ENCODE measurements around the gene NDRG3.
"Not testable (repeated sequence)": the region's sequence is repeated elsewhere in the genome, so short reads cannot be mapped to it uniquely, and the experiment has no call there.

Gene NDRG3

GRCh38 chr20:36646678-36647077, 99.2 kb downstream of the NDRG3 start:
- Histone ChIP-seq H3K27me3 (ENCODE audit: insufficient read depth, low read length) (no peaks in the 10 kb centered on the region), H3K79me2 (ENCODE audit: control insufficient read depth, insufficient read depth, low read length, unreplicated experiment) (no peaks in the 10 kb centered on the region), H3K36me3 (ENCODE audit: insufficient read depth, low read length) (no peaks in the 10 kb centered on the region), H3K27ac (ENCODE audit: low read depth, low read length) (no peak overlapping the region), H3K4me1 (ENCODE audit: control insufficient read depth, insufficient read depth, low read length, unreplicated experiment) (no peaks in the 10 kb centered on the region), H2AFZ (ENCODE audit: low read length, unreplicated experiment) (no peak overlapping the region), H3K4me3 (ENCODE audit: low read depth, low read length) (no peak overlapping the region)

- Histone ChIP-seq H3K27ac (ENCODE audit: low read depth, low read length) (no peak within 1 kb of the TSS), H2AFZ (ENCODE audit: low read length, unreplicated experiment) (no peak within 1 kb of the TSS), H3K36me3 (ENCODE audit: insufficient read depth, low read length) (no peaks in the 10 kb centered on the region), H3K27me3 (ENCODE audit: insufficient read depth, low read length) (no peaks in the 10 kb centered on the region), H3K4me1 (ENCODE audit: control insufficient read depth, insufficient read depth, low read length, unreplicated experiment) (no peaks in the 10 kb centered on the region), H3K79me2 (ENCODE audit: control insufficient read depth, insufficient read depth, low read length, unreplicated experiment) (no peaks in the 10 kb centered on the region), H3K4me3 (ENCODE audit: low read depth, low read length) (no peak within 1 kb of the TSS)
These were observed 99.9 kb downstream of the NDRG3 start, which contains the start of gene SLA2 for GRCh38 chr20:36645998-36646397. TSS of gene SLA2 (minus strand) at chr20:36646196. CDS start at chr20:36641335, 4,861 bp downstream.

DNA sequence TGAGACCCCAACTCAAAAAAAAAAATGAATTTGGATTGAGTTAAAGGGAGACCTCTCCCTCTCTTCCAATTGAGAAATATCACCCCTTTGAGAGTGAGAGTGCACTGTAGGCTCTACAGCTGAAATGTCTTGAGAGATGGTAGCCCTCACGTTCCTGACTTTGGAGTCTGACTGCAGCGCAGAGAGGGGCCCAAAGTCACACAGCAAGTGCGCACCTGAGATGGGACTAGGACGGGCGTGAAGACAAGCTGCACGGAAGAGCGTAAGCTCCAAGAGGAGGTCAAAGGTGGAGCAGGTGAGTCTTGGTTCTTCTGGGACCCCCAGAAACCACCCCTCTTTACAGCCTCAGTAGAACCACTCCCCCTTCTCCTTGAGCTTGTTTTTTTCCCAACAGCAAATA, 100.5 kb downstream of the NDRG3 start:
- Histone ChIP-seq H2AFZ (ENCODE audit: low read length, unreplicated experiment) (no peak overlapping the region), H3K36me3 (ENCODE audit: insufficient read depth, low read length) (no peaks in the 10 kb centered on the region), H3K4me3 (ENCODE audit: low read depth, low read length) (no peak overlapping the region), H3K27ac (ENCODE audit: low read depth, low read length) (no peak overlapping the region), H3K27me3 (ENCODE audit: insufficient read depth, low read length) (no peaks in the 10 kb centered on the region), H3K79me2 (ENCODE audit: control insufficient read depth, insufficient read depth, low read length, unreplicated experiment) (no peaks in the 10 kb centered on the region), H3K4me1 (ENCODE audit: control insufficient read depth, insufficient read depth, low read length, unreplicated experiment) (no peaks in the 10 kb centered on the region)

- Histone ChIP-seq H3K36me3 (ENCODE audit: insufficient read depth, low read length) (no peaks in the 10 kb centered on the region), H3K4me1 (ENCODE audit: control insufficient read depth, insufficient read depth, low read length, unreplicated experiment) (no peaks in the 10 kb centered on the region), H3K79me2 (ENCODE audit: control insufficient read depth, insufficient read depth, low read length, unreplicated experiment) (no peaks in the 10 kb centered on the region), H3K27me3 (ENCODE audit: insufficient read depth, low read length) (no peaks in the 10 kb centered on the region), H3K27ac (ENCODE audit: low read depth, low read length) (no peak overlapping the region), H3K4me3 (ENCODE audit: low read depth, low read length) (no peak overlapping the region), H2AFZ (ENCODE audit: low read length, unreplicated experiment) (no peak overlapping the region)
These were observed 101.2 kb downstream of the NDRG3 start for GRCh38 chr20:36644706-36645095.

DNA sequence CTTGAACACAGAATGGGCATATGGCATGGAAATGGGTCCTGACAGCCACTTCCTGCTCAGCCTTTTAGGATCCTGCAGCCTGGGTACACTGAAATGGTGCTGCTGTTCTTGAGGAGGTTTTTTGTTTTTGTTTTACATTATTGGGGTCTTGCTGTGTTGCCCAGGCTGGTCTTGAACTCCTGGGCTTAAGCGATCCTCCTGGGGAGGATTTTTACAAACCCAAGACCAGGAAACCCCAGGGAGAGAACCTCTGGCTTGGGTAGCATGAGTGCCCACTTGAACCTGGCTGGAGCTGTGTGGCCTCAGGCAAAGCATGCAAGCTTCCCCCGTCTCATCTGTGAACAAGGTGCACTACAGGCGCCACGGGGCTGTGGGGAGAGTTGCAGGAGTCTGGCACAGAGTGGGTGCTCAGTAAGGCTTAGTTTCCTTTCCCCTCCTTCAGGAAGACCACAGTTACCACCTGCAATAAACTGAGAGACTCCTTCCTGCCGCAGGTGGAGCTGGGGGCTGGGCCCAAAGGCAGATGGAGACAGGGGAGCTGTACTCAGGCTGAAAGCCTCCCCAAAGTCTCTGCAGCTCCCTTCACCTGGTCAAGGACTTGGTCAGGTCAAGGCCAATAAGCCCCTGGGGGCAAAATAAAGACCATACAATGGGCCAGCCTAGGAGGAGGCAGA, 101.7 kb downstream of the NDRG3 start:
- no peak overlapping the region for H3K27ac ChIP-seq (ENCODE audit: low read depth, low read length)
- no peak overlapping the region for H3K4me3 ChIP-seq (ENCODE audit: low read depth, low read length)
- H3K79me2 ChIP-seq (ENCODE audit: control insufficient read depth, insufficient read depth, low read length, unreplicated experiment), result no peaks in the 10 kb centered on the region
- H3K4me1 ChIP-seq (ENCODE audit: control insufficient read depth, insufficient read depth, low read length, unreplicated experiment), result no peaks in the 10 kb centered on the region
- no peak overlapping the region for H2AFZ ChIP-seq (ENCODE audit: low read length, unreplicated experiment)
- no peaks in the 10 kb centered on the region for H3K36me3 ChIP-seq (ENCODE audit: insufficient read depth, low read length)
- H3K27me3 ChIP-seq (ENCODE audit: insufficient read depth, low read length), result no peaks in the 10 kb centered on the region

DNA sequence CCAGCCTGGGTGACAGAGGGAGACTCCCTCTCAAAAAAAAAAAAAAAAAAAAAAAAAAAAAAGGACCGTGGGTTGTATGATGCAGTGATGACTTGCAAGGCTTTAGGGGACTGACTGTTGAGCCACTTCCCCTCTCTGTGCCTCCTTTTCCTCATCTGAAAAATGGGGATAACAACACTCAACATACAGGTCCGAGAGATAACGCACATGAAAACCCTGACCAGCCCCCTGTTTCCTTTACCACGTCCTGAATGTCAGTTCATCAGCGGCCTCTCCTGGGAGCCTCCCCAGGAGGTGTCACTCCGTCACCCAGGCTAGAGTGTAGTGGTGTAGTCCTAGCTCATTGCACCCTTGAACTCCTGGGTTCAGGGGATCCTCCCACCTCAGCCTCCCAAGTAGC, 103.8 kb downstream of the NDRG3 start:
- Histone ChIP-seq H2AFZ (ENCODE audit: low read length, unreplicated experiment) (no peak overlapping the region), H3K4me3 (ENCODE audit: low read depth, low read length) (no peak overlapping the region), H3K4me1 (ENCODE audit: control insufficient read depth, insufficient read depth, low read length, unreplicated experiment) (no peaks in the 10 kb centered on the region), H3K27me3 (ENCODE audit: insufficient read depth, low read length) (no peaks in the 10 kb centered on the region), H3K79me2 (ENCODE audit: control insufficient read depth, insufficient read depth, low read length, unreplicated experiment) (no peaks in the 10 kb centered on the region), H3K27ac (ENCODE audit: low read depth, low read length) (no peak overlapping the region), H3K36me3 (ENCODE audit: insufficient read depth, low read length) (no peaks in the 10 kb centered on the region)

DNA sequence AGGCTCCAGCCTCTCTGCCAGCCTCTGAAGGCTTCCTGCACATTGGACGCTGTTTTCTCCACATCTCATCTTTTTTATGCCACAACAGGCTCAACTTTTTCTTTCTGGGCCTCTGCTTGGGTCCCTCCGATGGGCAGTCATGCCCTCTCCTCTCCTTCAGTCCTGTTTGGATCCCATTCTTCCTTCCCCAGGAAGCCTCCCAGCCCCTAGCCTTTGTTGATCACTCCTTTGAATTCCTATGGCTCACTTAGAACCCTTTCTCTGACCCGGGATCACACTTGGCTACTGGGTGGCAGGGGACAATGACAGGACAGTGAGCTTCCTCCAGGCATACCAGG, 104.4 kb downstream of the NDRG3 start:
- Histone ChIP-seq H3K27ac (ENCODE audit: low read depth, low read length) (no peak overlapping the region), H3K36me3 (ENCODE audit: insufficient read depth, low read length) (no peaks in the 10 kb centered on the region), H2AFZ (ENCODE audit: low read length, unreplicated experiment) (no peak overlapping the region), H3K79me2 (ENCODE audit: control insufficient read depth, insufficient read depth, low read length, unreplicated experiment) (no peaks in the 10 kb centered on the region), H3K4me1 (ENCODE audit: control insufficient read depth, insufficient read depth, low read length, unreplicated experiment) (no peaks in the 10 kb centered on the region), H3K27me3 (ENCODE audit: insufficient read depth, low read length) (no peaks in the 10 kb centered on the region), H3K4me3 (ENCODE audit: low read depth, low read length) (no peak overlapping the region)

GRCh38 chr20:36638876-36639400, 107.0 kb downstream of the NDRG3 start:
- H3K27ac ChIP-seq (ENCODE audit: low read depth, low read length); H3K4me1 ChIP-seq (ENCODE audit: control insufficient read depth, insufficient read depth, low read length, unreplicated experiment); H3K27me3 ChIP-seq (ENCODE audit: insufficient read depth, low read length); H2AFZ ChIP-seq (ENCODE audit: low read length, unreplicated experiment); H3K79me2 ChIP-seq (ENCODE audit: control insufficient read depth, insufficient read depth, low read length, unreplicated experiment); H3K4me3 ChIP-seq (ENCODE audit: low read depth, low read length); H3K36me3 ChIP-seq (ENCODE audit: insufficient read depth, low read length): not testable (repeated sequence)

- H3K27me3 ChIP-seq (ENCODE audit: insufficient read depth, low read length), result no peaks in the 10 kb centered on the region
- H3K4me1 ChIP-seq (ENCODE audit: control insufficient read depth, insufficient read depth, low read length, unreplicated experiment), result no peaks in the 10 kb centered on the region
- H3K36me3 ChIP-seq (ENCODE audit: insufficient read depth, low read length), result no peaks in the 10 kb centered on the region
- no peak overlapping the region for H2AFZ ChIP-seq (ENCODE audit: low read length, unreplicated experiment)
- H3K79me2 ChIP-seq (ENCODE audit: control insufficient read depth, insufficient read depth, low read length, unreplicated experiment), result no peaks in the 10 kb centered on the region
- no peak overlapping the region for H3K4me3 ChIP-seq (ENCODE audit: low read depth, low read length)
- H3K27ac ChIP-seq (ENCODE audit: low read depth, low read length), result no peak overlapping the region
These were observed 111.5 kb downstream of the NDRG3 start for GRCh38 chr20:36634342-36634741.

- Histone ChIP-seq H3K27ac (ENCODE audit: low read depth, low read length) (no peak overlapping the region), H2AFZ (ENCODE audit: low read length, unreplicated experiment) (no peak overlapping the region), H3K4me1 (ENCODE audit: control insufficient read depth, insufficient read depth, low read length, unreplicated experiment) (no peaks in the 10 kb centered on the region), H3K27me3 (ENCODE audit: insufficient read depth, low read length) (no peaks in the 10 kb centered on the region), H3K36me3 (ENCODE audit: insufficient read depth, low read length) (no peaks in the 10 kb centered on the region), H3K79me2 (ENCODE audit: control insufficient read depth, insufficient read depth, low read length, unreplicated experiment) (no peaks in the 10 kb centered on the region), H3K4me3 (ENCODE audit: low read depth, low read length) (no peak overlapping the region)
These were observed 112.6 kb downstream of the NDRG3 start for GRCh38 chr20:36633285-36633772.

DNA sequence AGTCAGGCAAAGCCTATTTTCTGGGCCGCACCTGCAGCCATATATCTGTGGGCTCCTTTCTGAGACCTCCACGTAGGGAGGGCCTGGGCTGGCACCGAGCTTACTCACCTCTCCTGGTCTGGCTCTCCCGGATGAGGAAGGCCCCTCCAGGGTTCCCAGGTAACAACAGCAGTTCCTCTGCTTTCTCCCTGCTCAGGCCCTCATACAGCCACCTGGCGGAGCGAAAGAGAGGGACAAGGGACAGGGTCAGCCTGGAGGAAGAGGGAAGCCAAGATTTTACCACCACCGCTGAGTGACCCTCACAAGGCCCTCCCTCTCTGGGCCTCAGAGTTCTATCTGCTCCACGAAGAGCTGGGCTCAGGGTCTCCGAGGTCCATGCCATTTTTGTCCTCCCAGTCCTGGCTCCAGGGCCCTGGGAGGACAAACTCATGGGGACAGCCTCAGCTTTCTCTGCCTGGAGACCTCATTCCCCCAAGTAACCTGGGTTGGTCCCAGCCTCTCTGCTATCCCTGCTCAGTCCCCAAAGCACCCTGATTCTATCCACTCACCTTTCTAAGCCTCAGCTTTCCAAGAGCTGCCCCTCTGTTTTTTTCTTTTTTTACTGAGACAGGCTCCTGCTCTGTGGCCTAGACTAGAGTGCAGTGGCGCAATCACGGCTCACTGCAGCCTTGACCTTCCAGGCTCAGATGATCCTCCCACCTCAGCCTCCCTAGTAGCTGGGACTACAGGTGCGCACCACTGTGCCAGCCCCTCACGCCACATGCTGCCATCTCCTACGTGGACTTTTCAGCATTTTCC, 113.2 kb downstream of the NDRG3 start:
- Histone ChIP-seq H3K27ac (ENCODE audit: low read depth, low read length) (no peak overlapping the region), H2AFZ (ENCODE audit: low read length, unreplicated experiment) (no peak overlapping the region), H3K4me3 (ENCODE audit: low read depth, low read length) (no peak overlapping the region), H3K27me3 (ENCODE audit: insufficient read depth, low read length) (no peaks in the 10 kb centered on the region), H3K4me1 (ENCODE audit: control insufficient read depth, insufficient read depth, low read length, unreplicated experiment) (no peaks in the 10 kb centered on the region), H3K79me2 (ENCODE audit: control insufficient read depth, insufficient read depth, low read length, unreplicated experiment) (no peaks in the 10 kb centered on the region), H3K36me3 (ENCODE audit: insufficient read depth, low read length) (no peaks in the 10 kb centered on the region)
